HG02970 (cell line): ENCODE results near the gene ANKS1A.
"Not testable (repeated sequence)": the region's sequence is repeated elsewhere in the genome, so short reads cannot be mapped to it uniquely, and the experiment has no call there.

ENCODE experiments used
- ATAC-seq: cut with Tn5 transposase; IDR thresholded peaks from one replicate; pipeline ENCODE4 v1.9.1; 2021; ENCODE audit warnings: mild to moderate bottlenecking, moderate library complexity, moderate number of reproducible peaks; ENCODE audit not compliant: unreplicated experiment, low FRiP score

ANKS1A gene

DNA sequence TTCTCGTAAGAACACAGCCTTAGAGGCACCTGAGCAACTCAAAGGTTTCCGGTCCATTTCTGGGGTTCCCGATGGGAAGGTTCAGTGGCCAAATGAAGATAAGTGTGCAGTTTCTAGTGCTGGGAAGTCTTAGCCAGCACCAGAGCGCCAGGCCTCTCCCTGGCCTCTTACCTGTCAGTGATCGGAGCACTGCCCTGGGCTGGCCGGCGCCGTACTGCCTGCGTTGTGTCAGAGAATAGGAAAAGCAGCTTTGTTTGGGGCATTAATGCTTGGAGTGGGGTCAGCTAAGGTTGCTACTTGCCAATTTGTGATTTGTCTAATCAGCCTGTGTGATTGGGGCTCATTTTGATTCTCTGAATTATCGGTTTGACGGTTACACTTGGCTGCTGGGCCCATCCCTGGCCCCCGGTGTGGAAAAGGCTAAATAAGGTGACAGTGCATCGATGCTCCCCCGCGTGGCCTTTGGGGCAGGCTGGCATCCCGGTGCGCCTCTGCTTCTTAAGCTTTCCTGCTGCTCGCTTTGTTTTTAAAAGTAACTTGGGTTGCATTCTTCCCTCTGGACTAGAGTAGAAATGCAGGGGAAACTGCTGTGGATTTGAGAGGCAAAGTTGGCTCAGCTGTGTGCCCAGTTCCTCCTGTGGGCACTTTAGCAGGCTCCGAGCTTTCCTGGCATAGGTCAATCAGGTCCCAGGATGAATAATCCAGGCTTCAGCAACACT lies 200.3 kb downstream of the ANKS1A start:
- ATAC-seq, result no peak

GRCh38 chr6:35089935-35090505 lies 201.0 kb downstream of the ANKS1A start:
- no peak for ATAC-seq

GRCh38 chr6:35090734-35091133 lies 201.7 kb downstream of the ANKS1A start:
- no peak for ATAC-seq

- ATAC-seq, result no peak
These were observed 202.5 kb downstream of the ANKS1A start for GRCh38 chr6:35091346-35092083.

DNA sequence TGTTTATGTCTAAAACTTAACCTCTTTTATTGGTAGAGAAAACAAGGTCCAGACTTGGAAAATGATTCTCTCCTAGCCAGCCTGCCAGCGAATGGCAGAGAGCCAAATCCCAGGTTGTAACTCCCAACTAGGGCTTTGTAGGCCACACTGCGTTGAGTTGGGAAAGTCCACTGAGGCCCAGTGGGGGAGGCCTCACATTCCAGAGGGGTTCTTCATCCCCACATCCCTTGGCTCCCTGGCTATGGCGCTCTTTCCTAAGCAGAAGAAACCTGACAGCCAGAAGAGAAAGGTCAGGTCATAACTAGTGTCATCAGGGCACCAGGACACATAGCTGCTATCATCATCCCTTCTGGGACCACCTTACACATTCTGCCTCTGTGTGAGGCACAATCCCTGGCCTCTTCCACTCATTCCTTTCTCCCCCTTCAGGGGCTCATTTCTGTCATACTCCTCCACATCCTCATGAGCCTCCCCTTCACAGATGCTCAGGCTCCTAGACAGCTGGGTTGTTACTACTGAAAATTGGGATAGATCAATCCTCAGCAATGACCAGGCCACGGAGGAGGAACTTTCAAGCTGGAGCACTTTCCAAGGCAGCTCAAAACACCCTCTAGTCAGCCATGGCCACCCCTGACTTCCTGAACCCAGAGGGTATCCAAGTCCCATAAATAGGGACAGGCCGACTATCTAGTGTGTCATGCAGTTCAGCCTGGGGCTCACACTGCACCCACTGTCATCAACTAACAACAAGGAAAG lies 203.5 kb downstream of the ANKS1A start:
- ATAC-seq, result no peak

- no peak for ATAC-seq
These were observed 204.0 kb downstream of the ANKS1A start for GRCh38 chr6:35093118-35093445.

GRCh38 chr6:35093783-35094182 lies 204.7 kb downstream of the ANKS1A start:
- no peak for ATAC-seq

GRCh38 chr6:35094183-35094582 lies 205.1 kb downstream of the ANKS1A start:
- no peak for ATAC-seq

GRCh38 chr6:35096129-35096862 lies 207.2 kb downstream of the ANKS1A start:
- no peak for ATAC-seq

GRCh38 chr6:35099116-35099515 lies 210.1 kb downstream of the ANKS1A start:
- no peak for ATAC-seq

- no peak for ATAC-seq
These were observed 216.0 kb downstream of the ANKS1A start for GRCh38 chr6:35105078-35105477.

- ATAC-seq, result not testable (repeated sequence)
These were observed 217.0 kb downstream of the ANKS1A start for GRCh38 chr6:35106061-35106460.

- ATAC-seq, result not testable (repeated sequence)
These were observed 218.2 kb downstream of the ANKS1A start for GRCh38 chr6:35107208-35107607.

- not testable (repeated sequence) for ATAC-seq
These were observed 218.7 kb downstream of the ANKS1A start for GRCh38 chr6:35107761-35108160.

GRCh38 chr6:35108309-35108885 lies 219.3 kb downstream of the ANKS1A start:
- ATAC-seq, result no peak

GRCh38 chr6:35120746-35121145 lies 231.7 kb downstream of the ANKS1A start:
- ATAC-seq, result no peak

- no peak for ATAC-seq
These were observed 235.3 kb downstream of the ANKS1A start for GRCh38 chr6:35124356-35124755.

- no peak for ATAC-seq
These were observed 239.0 kb downstream of the ANKS1A start for GRCh38 chr6:35128042-35128441.

DNA sequence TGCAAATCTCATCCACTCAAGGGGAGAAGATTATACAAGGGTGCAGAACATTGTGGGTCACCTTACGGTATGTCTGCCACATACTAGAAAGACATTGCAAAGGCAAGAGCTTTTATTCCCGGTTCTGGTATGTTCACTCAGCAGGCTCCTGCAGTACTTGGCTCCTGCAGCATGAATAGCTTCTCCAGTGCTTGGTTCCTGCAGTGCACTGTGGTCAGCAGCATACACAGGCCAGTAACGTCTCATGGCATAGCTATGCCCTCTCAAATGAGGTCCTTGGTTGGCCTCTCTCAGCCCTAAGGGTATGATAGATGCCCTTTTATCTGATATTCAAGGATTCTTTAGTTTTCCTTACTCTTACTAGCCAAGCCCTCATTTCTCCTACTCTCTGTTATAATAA lies 239.4 kb downstream of the ANKS1A start:
- no peak for ATAC-seq

DNA sequence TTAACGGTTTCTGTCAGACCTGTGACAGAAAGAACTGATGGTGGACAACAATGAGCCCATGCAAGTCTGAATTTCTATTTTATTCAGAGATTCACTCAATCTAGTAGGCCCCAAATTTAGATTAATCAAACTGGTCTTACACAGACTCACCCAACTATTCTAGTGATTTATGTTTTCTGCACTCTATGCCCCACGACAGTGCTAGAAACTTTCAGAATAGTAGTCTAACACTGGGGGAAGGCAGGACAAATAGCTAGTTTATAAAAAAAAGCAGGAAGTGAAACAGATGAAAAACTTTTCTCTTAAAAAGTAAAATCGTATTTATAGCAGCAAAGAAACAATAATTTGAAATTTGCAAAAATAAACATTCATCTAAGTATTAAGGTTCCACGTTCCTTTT lies 247.1 kb downstream of the ANKS1A start:
- ATAC-seq, result no peak
